ENCODE measurements around the gene TMC8.
A peak's percentile ranks its signal among the peaks of the same experiment; 100 is the strongest.

Gene TMC8

GRCh38 chr17:78125138-78125913, 5.2 kb upstream of the TMC8 start:
- DNase-seq: no peak

- no peak for DNase-seq
These were observed 4.3 kb upstream of the TMC8 start for GRCh38 chr17:78125976-78126894.

- no peak for DNase-seq
These were observed 3.7 kb upstream of the TMC8 start for GRCh38 chr17:78126895-78127238.

- DNase-seq: peak; percentile 72
These were observed 3.2 kb upstream of the TMC8 start for GRCh38 chr17:78127239-78127887.

GRCh38 chr17:78127888-78128550, 2.6 kb upstream of the TMC8 start:
- DNase-seq: no peak

GRCh38 chr17:78128551-78129350, 1.8 kb upstream of the TMC8 start, which contains the start of gene TMC6:
TSS of gene TMC6 (minus strand) at chr17:78128755. CDS start at chr17:78126832, 1,923 bp downstream.
- DNase-seq: peak; percentile 80

- peak; percentile 56 for DNase-seq
These were observed 1.1 kb upstream of the TMC8 start for GRCh38 chr17:78129351-78130089.

- no peak for DNase-seq
These were observed 508 bp upstream of the TMC8 start for GRCh38 chr17:78130090-78130436.

- DNase-seq: no peak
These were observed 857 bp downstream of the TMC8 start for GRCh38 chr17:78131172-78132083.

- DNase-seq: peak; percentile 62
These were observed 1.6 kb downstream of the TMC8 start for GRCh38 chr17:78132084-78132676.

GRCh38 chr17:78132767-78133178, 2.2 kb downstream of the TMC8 start:
- no peak for DNase-seq

- no peak for DNase-seq
These were observed 2.8 kb downstream of the TMC8 start for GRCh38 chr17:78133179-78133951.

- DNase-seq: peak; percentile 84
These were observed 3.7 kb downstream of the TMC8 start for GRCh38 chr17:78133971-78134898.

- no peak for DNase-seq
These were observed 4.4 kb downstream of the TMC8 start for GRCh38 chr17:78134899-78135385.

- no peak for DNase-seq
These were observed 5.4 kb downstream of the TMC8 start for GRCh38 chr17:78135858-78136500.

- peak; percentile 42 for DNase-seq
These were observed 7.0 kb downstream of the TMC8 start for GRCh38 chr17:78137392-78138203.
